HG03097 (cell line): ENCODE results near the gene CCNJL.

ENCODE experiments used
- ATAC-seq: cut with Tn5 transposase; IDR thresholded peaks from one replicate; pipeline ENCODE4 v1.9.1; 2021; ENCODE audit not compliant: unreplicated experiment, low FRiP score

Gene CCNJL

GRCh38 chr5:160233215-160233614 is 79.1 kb downstream of the CCNJL start:
- ATAC-seq: no peak

GRCh38 chr5:160231783-160232342 is 80.5 kb downstream of the CCNJL start:
- ATAC-seq: no peak

- peak; percentile 58 for ATAC-seq
Measured at GRCh38 chr5:160230686-160231527, 81.5 kb downstream of the CCNJL start.

- ATAC-seq: no peak
Measured at GRCh38 chr5:160229190-160229742, 83.1 kb downstream of the CCNJL start, which contains the start of gene FABP6. Gene FABP6, plus strand, starts transcription at chr5:160229506. Its CDS starts 52 bp downstream, at chr5:160229558.

GRCh38 chr5:160227012-160227411 is 85.4 kb downstream of the CCNJL start:
- no peak for ATAC-seq

- no peak for ATAC-seq
Measured at GRCh38 chr5:160221082-160221481, 91.3 kb downstream of the CCNJL start.

- no peak for ATAC-seq
Measured at GRCh38 chr5:160219356-160219755, 93.0 kb downstream of the CCNJL start.

- ATAC-seq: no peak
Measured at GRCh38 chr5:160213537-160213936, 98.8 kb downstream of the CCNJL start.

- no peak for ATAC-seq
Measured at GRCh38 chr5:160211352-160211751, 101.0 kb downstream of the CCNJL start.

GRCh38 chr5:160210606-160211005 is 101.8 kb downstream of the CCNJL start:
- ATAC-seq: no peak

GRCh38 chr5:160209917-160210316 is 102.4 kb downstream of the CCNJL start:
- no peak for ATAC-seq

GRCh38 chr5:160207061-160207460 is 105.3 kb downstream of the CCNJL start:
- no peak for ATAC-seq
